NB4 (cell line): ENCODE data around the gene BCAT1.

Experiments used
- MYC ChIP-seq: IDR thresholded peaks from 2 replicates; pipeline ENCODE4 v1.6.1; 2011; ENCODE audit warnings: low read depth, low read length
- POLR2A ChIP-seq: IDR thresholded peaks from 2 replicates; pipeline ENCODE4 v1.6.1; 2011; ENCODE audit warnings: mild to moderate bottlenecking; ENCODE audit not compliant: insufficient read length; ENCODE audit errors: extremely low read depth

- TF ChIP-seq MYC, result no peak
- no peak for TF ChIP-seq POLR2A
Measured at GRCh38 chr12:24989216-24989615, 40.3 kb upstream of the BCAT1 start.
